Brain microvascular endothelial cell (primary cell): ENCODE data around the gene COL6A2.
A peak's percentile ranks its signal among the peaks of the same experiment; 100 is the strongest.
"Not testable (repeated sequence)": the region's sequence is repeated elsewhere in the genome, so short reads cannot be mapped to it uniquely, and the experiment has no call there.

ENCODE experiments used
- DNase-seq: peaks from one replicate; pipeline ENCODE4 v3.0.0-alpha.2; 2020
- H3K27ac ChIP-seq: fragments of 250-450 bp; sonication (Bioruptor Pico); 2 replicates; pipeline ENCODE4 v1.5.1; 2020; ENCODE audit warnings: mild to moderate bottlenecking, moderate library complexity
- H3K27me3 ChIP-seq: fragments of 250-450 bp; sonication (Bioruptor Pico); replicated peaks from 2 replicates; pipeline ENCODE4 v1.5.1; 2020; ENCODE audit warnings: mild to moderate bottlenecking
- H3K36me3 ChIP-seq: fragments of 250-450 bp; sonication (Bioruptor Pico); replicated peaks from 2 replicates; pipeline ENCODE4 v1.5.1; 2020; ENCODE audit warnings: mild to moderate bottlenecking
- H3K4me3 ChIP-seq: 2 replicates; pipeline ENCODE4 v1.5.1; 2011; ENCODE audit warnings: low read depth, mild to moderate bottlenecking, control low read depth, low read length, moderate library complexity
- in situ Hi-C: cut with HindIII; loops from 2 replicates; pipeline ENCODE4 v1.10.0; 2017; ENCODE audit warnings: low sequenced_read_pairs, low pct_ligation_motif_present
- TF ChIP-seq, protein P1 (sequence below): IDR thresholded peaks from 2 replicates; pipeline ENCODE4 v1.5.1; 2011; ENCODE audit warnings: low read depth, mild to moderate bottlenecking, moderate library complexity, low read length, control low read depth, inconsistent platforms; ENCODE audit errors: missing control alignments

The COL6A2 gene

DNA sequence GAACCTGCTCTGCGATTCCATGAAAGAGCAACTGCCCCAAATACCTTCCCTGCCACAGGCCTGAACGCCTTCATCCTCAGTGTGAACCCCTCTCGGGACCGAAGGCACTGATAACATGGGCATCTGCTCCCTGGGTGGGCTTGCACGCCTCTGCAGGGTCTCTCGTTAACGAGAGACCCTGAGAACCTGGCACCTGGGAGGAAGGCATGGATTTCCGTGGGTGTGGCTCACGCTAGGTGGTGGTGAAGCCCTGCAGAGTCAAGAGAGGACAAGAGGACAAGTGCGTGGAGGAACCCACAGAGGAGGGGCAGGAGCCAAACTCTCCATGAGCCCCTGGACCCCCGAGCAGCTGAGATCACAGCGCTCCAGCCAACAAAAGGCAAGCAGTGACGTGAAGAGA is 26.8 kb upstream of the COL6A2 start:
- Histone ChIP-seq H3K36me3 (no peaks in the 10 kb centered on the region), H3K4me3 (no peak overlapping the region), H3K27me3 (no peaks in the 10 kb centered on the region), H3K27ac (no peak overlapping the region)
- TF ChIP-seq, protein P1, sequence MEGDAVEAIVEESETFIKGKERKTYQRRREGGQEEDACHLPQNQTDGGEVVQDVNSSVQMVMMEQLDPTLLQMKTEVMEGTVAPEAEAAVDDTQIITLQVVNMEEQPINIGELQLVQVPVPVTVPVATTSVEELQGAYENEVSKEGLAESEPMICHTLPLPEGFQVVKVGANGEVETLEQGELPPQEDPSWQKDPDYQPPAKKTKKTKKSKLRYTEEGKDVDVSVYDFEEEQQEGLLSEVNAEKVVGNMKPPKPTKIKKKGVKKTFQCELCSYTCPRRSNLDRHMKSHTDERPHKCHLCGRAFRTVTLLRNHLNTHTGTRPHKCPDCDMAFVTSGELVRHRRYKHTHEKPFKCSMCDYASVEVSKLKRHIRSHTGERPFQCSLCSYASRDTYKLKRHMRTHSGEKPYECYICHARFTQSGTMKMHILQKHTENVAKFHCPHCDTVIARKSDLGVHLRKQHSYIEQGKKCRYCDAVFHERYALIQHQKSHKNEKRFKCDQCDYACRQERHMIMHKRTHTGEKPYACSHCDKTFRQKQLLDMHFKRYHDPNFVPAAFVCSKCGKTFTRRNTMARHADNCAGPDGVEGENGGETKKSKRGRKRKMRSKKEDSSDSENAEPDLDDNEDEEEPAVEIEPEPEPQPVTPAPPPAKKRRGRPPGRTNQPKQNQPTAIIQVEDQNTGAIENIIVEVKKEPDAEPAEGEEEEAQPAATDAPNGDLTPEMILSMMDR, result no peak
- DNase-seq, result no peak
- in situ Hi-C loops, result no loop called here

- H3K27ac ChIP-seq, DNase-seq, H3K36me3 ChIP-seq, H3K4me3 ChIP-seq, H3K27me3 ChIP-seq, in situ Hi-C loops: not testable (repeated sequence)
These were observed 21.2 kb upstream of the COL6A2 start for GRCh38 chr21:46076724-46077123.

DNA sequence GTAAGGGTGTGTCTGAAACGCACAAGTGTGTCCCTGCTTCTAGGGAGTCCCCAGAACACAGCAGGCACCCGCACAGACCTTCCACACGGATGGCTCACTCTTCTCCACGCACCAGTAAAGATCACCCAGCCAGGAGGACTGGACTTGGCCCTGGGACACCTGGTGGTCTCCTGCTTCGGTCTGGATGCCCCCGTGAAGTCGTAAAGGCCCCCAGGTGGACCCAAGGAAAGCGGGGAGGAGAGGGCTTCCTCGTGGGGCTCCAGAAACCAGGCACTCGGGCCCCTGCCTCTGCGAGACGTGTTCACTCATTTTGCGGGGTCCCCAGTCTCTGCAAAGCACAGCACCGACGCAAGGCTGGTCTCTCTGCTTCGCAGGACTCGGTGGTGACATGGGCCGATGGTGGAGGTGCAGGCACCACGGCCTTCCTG is 20.2 kb upstream of the COL6A2 start:
- in situ Hi-C loops, result no loop called here
- H3K36me3 ChIP-seq, result no peaks in the 10 kb centered on the region
- DNase-seq, result no peak
- H3K27ac ChIP-seq, result no peak overlapping the region
- H3K27me3 ChIP-seq, result no peaks in the 10 kb centered on the region
- H3K4me3 ChIP-seq, result no peak overlapping the region
- TF ChIP-seq, protein P1, result no peak

DNA sequence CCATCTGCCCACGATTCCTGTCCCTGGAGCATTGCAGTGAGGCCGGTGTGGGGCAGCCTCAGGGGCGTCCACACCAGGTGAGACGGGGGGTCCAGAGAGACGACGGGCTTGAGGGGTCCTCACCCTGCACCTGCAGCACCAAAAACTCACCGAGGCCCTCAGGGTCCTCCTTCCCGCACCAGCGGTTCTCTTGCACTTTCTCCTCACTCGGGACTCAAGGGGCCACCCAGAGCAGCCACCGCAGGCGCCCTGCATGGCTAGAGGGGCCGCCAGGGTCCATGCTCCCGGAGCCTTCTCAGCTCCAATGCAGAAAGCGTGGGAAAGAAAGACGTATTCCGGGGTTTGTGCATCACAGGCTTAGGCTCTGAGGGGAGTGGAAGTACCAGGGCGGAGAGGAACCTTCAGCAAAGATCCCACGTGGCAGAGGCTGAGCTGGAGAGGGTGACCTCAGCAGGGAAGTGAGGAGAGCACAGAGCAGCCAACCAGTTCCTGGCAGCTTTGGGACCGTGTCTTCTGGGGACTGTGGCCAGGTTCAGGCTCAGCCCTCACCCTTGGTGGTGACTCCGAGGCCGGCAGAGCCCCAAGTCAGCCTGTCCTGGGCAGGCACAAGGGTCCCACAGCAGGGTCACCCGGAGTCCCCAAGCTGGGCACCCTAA is 19.5 kb upstream of the COL6A2 start:
- Histone ChIP-seq H3K27ac (peak overlapping the region; percentile 58), H3K4me3 (no peak overlapping the region), H3K27me3 (no peaks in the 10 kb centered on the region), H3K36me3 (no peaks in the 10 kb centered on the region)
- in situ Hi-C loops, result no loop called here
- TF ChIP-seq, protein P1, result no peak
- DNase-seq, result no peak

DNA sequence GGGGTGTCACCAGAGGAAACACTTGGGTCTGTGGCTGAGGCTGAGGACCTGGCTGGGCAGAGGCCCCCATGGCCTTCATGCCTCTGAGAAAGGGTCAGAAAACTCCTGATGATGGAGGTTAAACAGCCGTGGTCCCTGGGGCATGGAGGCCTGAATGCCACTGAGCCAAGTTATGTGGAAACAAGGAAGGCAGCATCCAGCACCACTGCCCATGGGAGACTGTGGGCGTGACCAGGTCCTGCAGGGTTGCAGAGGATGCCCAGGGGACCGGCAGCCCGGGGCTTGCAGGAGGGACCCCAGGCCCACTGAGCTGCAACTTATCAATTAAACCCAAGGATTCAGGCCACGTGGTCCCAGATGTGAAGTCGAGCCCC is 18.9 kb upstream of the COL6A2 start:
- TF ChIP-seq, protein P1, result no peak
- peak overlapping the region; percentile 58 for H3K27ac ChIP-seq
- in situ Hi-C loops, result no loop called here
- H3K36me3 ChIP-seq, result no peaks in the 10 kb centered on the region
- no peak for DNase-seq
- H3K4me3 ChIP-seq, result no peak overlapping the region
- no peaks in the 10 kb centered on the region for H3K27me3 ChIP-seq

DNA sequence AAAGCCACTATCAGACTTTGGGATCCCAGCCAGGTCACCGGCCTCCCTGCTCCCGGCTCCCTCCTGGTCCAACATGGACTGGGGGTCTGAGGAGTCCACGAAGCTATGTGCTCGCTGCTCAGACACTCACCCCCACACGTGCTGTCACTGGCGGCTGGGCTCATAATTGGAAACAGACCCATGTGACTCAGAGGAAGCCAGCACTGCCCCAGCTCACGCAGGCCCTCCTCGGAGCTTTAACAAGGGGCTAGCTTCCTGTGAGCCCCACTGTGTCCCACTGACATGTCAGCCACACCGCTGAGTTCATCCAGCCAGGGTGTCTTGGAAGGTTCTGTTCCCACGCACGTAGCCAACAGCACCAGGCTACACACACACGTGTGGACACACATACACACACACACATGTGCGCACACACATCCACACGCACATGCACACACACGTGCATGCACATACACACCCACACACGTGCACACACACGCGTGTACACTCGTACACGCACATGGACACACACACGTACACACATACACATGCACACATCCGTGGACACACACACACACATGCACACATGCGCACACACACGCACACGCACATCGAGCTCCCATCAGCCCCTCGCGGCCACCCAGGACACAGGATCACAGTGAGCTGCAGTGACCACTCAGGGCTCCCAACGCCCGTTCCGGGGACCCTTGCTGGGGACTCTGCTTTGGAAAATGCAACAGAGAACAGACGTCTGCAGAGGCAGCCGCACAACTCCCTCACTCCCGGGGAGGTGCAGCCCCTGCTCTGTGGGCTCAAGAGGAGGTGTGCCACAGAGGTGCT is 18.4 kb upstream of the COL6A2 start:
- in situ Hi-C loops, result no loop called here
- Histone ChIP-seq H3K36me3 (no peaks in the 10 kb centered on the region), H3K27me3 (no peaks in the 10 kb centered on the region), H3K4me3 (no peak overlapping the region), H3K27ac (peak overlapping the region; percentile 58)
- TF ChIP-seq, protein P1, result no peak
- DNase-seq, result peak; percentile 77
